ENCODE data around the gene OTULINL.

The OTULINL gene

DNA sequence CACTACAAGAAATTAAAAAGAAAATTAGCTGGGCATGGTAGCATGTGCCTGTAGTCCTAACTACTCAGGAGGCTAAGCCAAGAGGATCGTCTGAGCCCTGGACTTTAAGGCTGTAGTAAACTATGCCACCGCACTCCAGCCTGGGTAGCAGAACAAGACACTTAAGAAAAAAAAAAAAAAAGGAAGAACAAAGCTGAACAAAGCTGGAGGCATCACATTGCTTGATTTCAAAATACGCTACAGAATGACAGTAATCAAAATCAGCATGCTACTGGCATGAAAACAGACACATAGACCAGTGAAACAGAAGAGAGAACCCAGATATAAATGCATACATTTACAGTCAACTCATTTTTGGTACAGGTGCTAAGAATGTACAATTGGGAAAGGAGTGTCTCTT is 68.5 kb downstream of the OTULINL start:
- TF ChIP-seq, protein P1, sequence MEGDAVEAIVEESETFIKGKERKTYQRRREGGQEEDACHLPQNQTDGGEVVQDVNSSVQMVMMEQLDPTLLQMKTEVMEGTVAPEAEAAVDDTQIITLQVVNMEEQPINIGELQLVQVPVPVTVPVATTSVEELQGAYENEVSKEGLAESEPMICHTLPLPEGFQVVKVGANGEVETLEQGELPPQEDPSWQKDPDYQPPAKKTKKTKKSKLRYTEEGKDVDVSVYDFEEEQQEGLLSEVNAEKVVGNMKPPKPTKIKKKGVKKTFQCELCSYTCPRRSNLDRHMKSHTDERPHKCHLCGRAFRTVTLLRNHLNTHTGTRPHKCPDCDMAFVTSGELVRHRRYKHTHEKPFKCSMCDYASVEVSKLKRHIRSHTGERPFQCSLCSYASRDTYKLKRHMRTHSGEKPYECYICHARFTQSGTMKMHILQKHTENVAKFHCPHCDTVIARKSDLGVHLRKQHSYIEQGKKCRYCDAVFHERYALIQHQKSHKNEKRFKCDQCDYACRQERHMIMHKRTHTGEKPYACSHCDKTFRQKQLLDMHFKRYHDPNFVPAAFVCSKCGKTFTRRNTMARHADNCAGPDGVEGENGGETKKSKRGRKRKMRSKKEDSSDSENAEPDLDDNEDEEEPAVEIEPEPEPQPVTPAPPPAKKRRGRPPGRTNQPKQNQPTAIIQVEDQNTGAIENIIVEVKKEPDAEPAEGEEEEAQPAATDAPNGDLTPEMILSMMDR (IDR thresholded peaks at IDR 0.05; ENCODE audit: extremely low read depth, insufficient read depth, missing control alignments), result no peak
- in situ Hi-C loops (cut with MboI; ENCODE audit: low pct_unique_long_range_greater_than_20kb, low sequenced_read_pairs, unreplicated experiment), result loop anchor here (25.0 kb wide), 1 partner anchor 538 kb away; no protein-coding TSS in a partner anchor
- DNase-seq (ENCODE audit: low spot score), result no peak

- in situ Hi-C loops (cut with MboI; ENCODE audit: low pct_unique_long_range_greater_than_20kb, low sequenced_read_pairs, unreplicated experiment), result loop anchor here (25.0 kb wide), 1 partner anchor 543 kb away; no protein-coding TSS in a partner anchor
- no peak for DNase-seq (ENCODE audit: low spot score)
- TF ChIP-seq, protein P1 (IDR thresholded peaks at IDR 0.05; ENCODE audit: extremely low read depth, insufficient read depth, missing control alignments), result no peak
Observed at GRCh38 chr5:14655146-14655741, 73.7 kb downstream of the OTULINL start.

DNA sequence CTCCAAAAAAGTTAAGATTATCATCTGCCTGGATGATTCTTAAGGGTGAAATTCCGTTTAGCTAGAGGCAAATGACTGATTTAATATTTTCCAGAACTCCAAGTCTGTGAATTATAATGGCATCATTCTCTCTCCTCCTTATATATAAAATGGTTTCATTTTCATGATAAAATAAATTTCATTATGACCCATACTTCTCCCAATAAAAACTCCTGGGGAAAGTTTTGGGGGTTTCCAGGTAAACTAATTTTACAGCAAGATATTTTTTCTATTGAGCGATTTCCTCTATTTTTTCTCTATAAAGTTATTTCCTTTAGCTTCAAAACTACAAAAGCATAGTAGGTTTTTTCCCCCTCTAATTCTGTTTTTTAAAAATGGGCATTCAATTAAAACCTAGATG is 75.3 kb downstream of the OTULINL start:
- TF ChIP-seq, protein P1 (IDR thresholded peaks at IDR 0.05; ENCODE audit: extremely low read depth, insufficient read depth, missing control alignments), result no peak
- in situ Hi-C loops (cut with MboI; ENCODE audit: low pct_unique_long_range_greater_than_20kb, low sequenced_read_pairs, unreplicated experiment), result loop anchor here (25.0 kb wide), 1 partner anchor 545 kb away; no protein-coding TSS in a partner anchor
- DNase-seq (ENCODE audit: low spot score), result no peak

- no peak for DNase-seq (ENCODE audit: low spot score)
- TF ChIP-seq, protein P1 (IDR thresholded peaks at IDR 0.05; ENCODE audit: extremely low read depth, insufficient read depth, missing control alignments), result no peak
- in situ Hi-C loops (cut with MboI; ENCODE audit: low pct_unique_long_range_greater_than_20kb, low sequenced_read_pairs, unreplicated experiment), result loop anchor here (25.0 kb wide), 1 partner anchor 548 kb away; no protein-coding TSS in a partner anchor
Observed at GRCh38 chr5:14659821-14660607, 78.4 kb downstream of the OTULINL start.

- in situ Hi-C loops (cut with MboI; ENCODE audit: low pct_unique_long_range_greater_than_20kb, low sequenced_read_pairs, unreplicated experiment), result loop anchor here (25.0 kb wide), 1 partner anchor 549 kb away; no protein-coding TSS in a partner anchor
- no peak for DNase-seq (ENCODE audit: low spot score)
- TF ChIP-seq, protein P1 (IDR thresholded peaks at IDR 0.05; ENCODE audit: extremely low read depth, insufficient read depth, missing control alignments), result no peak
Observed at GRCh38 chr5:14660833-14661232, 79.2 kb downstream of the OTULINL start.

Data from GM13977 (cell line).